Measurements from ENCODE around the gene WTAP.
A peak's percentile ranks its signal among the peaks of the same experiment; 100 is the strongest.
"Not testable (repeated sequence)": the region's sequence is repeated elsewhere in the genome, so short reads cannot be mapped to it uniquely, and the experiment has no call there.

Gene WTAP

DNA sequence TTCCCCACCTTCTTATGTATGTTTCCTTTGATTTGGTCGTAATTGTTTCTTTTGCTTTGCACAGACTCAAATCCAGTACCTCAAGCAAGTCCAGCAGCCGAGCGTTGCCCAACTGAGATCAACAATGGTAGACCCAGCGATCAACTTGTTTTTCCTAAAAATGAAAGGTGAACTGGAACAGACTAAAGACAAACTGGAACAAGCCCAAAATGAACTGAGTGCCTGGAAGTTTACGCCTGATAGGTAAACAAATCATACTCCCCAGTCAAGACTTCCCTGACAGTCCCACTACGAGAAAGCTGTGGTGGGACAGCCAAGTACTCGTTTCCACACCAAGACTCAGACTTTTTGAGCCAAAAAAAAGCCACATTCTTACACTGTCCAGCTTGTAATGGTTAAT is 20.8 kb downstream of the WTAP start:
- H3K36me3 ChIP-seq (ENCODE audit: insufficient read depth, low read length): peaks cover 67% of the 10 kb centered on the region
- H3K4me1 ChIP-seq (ENCODE audit: control insufficient read depth, insufficient read depth, low read length, unreplicated experiment); H2AFZ ChIP-seq (ENCODE audit: low read length, unreplicated experiment); H3K4me3 ChIP-seq (ENCODE audit: low read depth, low read length); H3K27me3 ChIP-seq (ENCODE audit: insufficient read depth, low read length); H3K27ac ChIP-seq (ENCODE audit: low read depth, low read length): not testable (repeated sequence)
- H3K79me2 ChIP-seq (ENCODE audit: control insufficient read depth, insufficient read depth, low read length, unreplicated experiment): peaks cover 34% of the 10 kb centered on the region

DNA sequence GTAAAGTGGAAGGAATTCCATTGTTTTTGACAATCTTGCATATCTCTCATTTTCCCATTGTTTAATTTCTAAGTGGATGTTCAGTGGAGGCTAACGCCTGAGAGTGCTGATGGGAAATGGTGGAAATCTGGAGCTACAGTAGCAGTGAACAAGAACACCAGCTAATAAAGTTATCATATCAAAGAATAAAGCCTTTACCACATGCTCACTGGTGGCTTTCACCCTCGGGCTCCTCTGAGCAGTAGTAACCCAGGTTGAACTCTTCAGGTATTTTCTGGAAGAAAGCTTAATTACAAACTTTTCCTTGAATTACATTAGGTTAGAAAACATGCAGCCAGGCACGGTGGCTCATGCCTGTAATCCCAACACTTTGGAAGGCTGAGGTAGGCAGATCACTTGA is 24.1 kb downstream of the WTAP start:
- Histone ChIP-seq H3K79me2 (ENCODE audit: control insufficient read depth, insufficient read depth, low read length, unreplicated experiment) (peaks cover 14% of the 10 kb centered on the region), H2AFZ (ENCODE audit: low read length, unreplicated experiment) (no peak overlapping the region), H3K36me3 (ENCODE audit: insufficient read depth, low read length) (peaks cover 63% of the 10 kb centered on the region), H3K4me3 (ENCODE audit: low read depth, low read length) (no peak overlapping the region), H3K4me1 (ENCODE audit: control insufficient read depth, insufficient read depth, low read length, unreplicated experiment) (no peaks in the 10 kb centered on the region), H3K27me3 (ENCODE audit: insufficient read depth, low read length) (no peaks in the 10 kb centered on the region), H3K27ac (ENCODE audit: low read depth, low read length) (no peak overlapping the region)

DNA sequence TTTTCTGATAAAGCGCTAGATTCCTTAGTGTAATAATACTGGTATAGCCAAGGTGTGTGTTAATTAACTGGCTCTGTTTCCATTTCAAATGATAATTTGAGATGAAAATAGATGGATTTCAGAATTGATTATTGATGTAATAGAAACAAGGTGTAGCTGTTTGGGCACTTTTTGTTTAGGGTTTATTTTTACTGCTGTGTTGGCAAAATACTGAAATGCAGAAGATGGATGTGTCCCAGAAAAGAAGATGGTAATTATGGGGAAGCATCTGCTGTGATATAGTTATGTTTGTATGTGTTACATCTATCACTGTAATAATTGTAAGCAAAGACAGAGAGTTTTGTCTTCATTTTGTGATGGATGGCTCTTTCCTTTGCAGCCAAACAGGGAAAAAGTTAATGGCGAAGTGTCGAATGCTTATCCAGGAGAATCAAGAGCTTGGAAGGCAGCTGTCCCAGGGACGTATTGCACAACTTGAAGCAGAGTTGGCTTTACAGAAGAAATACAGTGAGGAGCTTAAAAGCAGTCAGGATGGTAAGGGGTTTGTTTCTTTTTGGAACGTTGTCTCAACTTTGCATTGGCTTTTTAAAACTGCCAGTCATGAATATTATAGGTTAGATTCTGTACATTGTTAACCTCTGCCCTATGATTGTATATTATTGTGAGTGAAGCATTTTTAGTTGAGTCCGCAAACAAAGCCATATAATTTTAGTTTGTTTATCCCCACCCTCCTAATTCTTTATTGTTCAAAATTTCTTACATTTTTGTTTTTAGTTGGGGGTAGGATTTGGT is 26.0 kb downstream of the WTAP start:
- H3K4me3 ChIP-seq (ENCODE audit: low read depth, low read length): no peak overlapping the region
- peaks cover 8% of the 10 kb centered on the region for H3K4me1 ChIP-seq (ENCODE audit: control insufficient read depth, insufficient read depth, low read length, unreplicated experiment)
- no peak overlapping the region for H3K27ac ChIP-seq (ENCODE audit: low read depth, low read length)
- H3K27me3 ChIP-seq (ENCODE audit: insufficient read depth, low read length): no peaks in the 10 kb centered on the region
- peaks cover 5% of the 10 kb centered on the region for H3K79me2 ChIP-seq (ENCODE audit: control insufficient read depth, insufficient read depth, low read length, unreplicated experiment)
- H2AFZ ChIP-seq (ENCODE audit: low read length, unreplicated experiment): no peak overlapping the region
- peaks cover 51% of the 10 kb centered on the region for H3K36me3 ChIP-seq (ENCODE audit: insufficient read depth, low read length)

DNA sequence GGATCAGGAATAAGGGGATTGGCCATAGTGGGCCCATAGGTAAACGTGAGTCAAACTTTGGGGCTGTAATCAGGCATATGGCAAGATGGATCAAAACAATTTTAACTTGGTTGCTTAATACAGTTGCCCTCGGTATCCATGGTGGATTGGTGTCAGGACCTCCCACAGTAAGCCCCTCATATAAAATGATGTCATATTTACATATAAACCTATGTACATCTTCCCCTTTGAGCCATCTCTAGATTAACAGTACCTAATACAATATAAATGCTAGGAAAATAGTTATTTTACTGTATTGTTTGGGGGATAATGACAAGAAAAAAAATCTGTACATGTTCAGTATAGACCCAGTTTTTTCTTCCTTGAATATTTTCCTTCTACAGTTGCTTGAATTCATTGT is 27.1 kb downstream of the WTAP start:
- Histone ChIP-seq H3K4me3 (ENCODE audit: low read depth, low read length) (no peak overlapping the region), H3K36me3 (ENCODE audit: insufficient read depth, low read length) (peaks cover 46% of the 10 kb centered on the region), H3K79me2 (ENCODE audit: control insufficient read depth, insufficient read depth, low read length, unreplicated experiment) (peaks cover 5% of the 10 kb centered on the region), H3K4me1 (ENCODE audit: control insufficient read depth, insufficient read depth, low read length, unreplicated experiment) (peaks cover 12% of the 10 kb centered on the region), H3K27ac (ENCODE audit: low read depth, low read length) (no peak overlapping the region), H2AFZ (ENCODE audit: low read length, unreplicated experiment) (no peak overlapping the region), H3K27me3 (ENCODE audit: insufficient read depth, low read length) (no peaks in the 10 kb centered on the region)

DNA sequence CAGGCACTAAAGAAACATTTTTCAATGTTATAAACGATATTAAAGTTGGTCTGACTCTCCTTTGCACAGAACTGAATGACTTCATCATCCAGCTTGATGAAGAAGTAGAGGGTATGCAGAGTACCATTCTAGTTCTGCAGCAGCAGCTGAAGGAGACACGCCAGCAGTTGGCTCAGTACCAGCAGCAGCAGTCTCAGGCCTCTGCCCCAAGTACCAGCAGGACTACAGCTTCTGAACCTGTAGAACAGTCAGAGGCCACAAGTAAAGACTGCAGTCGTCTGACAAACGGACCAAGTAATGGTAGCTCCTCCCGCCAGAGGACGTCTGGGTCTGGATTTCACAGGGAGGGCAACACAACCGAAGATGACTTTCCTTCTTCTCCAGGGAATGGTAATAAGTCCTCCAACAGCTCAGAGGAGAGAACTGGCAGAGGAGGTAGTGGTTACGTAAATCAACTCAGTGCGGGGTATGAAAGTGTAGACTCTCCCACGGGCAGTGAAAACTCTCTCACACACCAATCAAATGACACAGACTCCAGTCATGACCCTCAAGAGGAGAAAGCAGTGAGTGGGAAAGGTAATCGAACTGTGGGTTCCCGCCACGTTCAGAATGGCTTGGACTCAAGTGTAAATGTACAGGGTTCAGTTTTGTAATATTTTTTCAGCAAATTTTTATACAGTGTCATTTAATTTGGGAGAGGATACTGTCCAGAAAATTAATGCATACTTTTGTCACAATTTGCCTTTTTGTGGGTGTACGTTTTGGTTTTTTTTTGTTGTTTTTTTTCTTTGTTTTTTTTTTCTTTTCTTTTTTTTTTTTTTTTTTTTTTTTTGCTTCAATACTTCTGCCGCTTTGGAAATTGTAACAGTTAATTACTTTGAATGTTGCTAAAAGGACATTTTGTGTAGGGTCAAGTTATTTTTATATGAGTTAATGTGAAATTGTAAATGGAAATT is 27.9 kb downstream of the WTAP start:
- Histone ChIP-seq H3K36me3 (ENCODE audit: insufficient read depth, low read length) (peaks cover 45% of the 10 kb centered on the region), H3K79me2 (ENCODE audit: control insufficient read depth, insufficient read depth, low read length, unreplicated experiment) (peaks cover 5% of the 10 kb centered on the region), H3K4me1 (ENCODE audit: control insufficient read depth, insufficient read depth, low read length, unreplicated experiment) (peaks cover 20% of the 10 kb centered on the region), H2AFZ (ENCODE audit: low read length, unreplicated experiment) (no peak overlapping the region), H3K27ac (ENCODE audit: low read depth, low read length) (no peak overlapping the region), H3K4me3 (ENCODE audit: low read depth, low read length) (no peak overlapping the region), H3K27me3 (ENCODE audit: insufficient read depth, low read length) (no peaks in the 10 kb centered on the region)

DNA sequence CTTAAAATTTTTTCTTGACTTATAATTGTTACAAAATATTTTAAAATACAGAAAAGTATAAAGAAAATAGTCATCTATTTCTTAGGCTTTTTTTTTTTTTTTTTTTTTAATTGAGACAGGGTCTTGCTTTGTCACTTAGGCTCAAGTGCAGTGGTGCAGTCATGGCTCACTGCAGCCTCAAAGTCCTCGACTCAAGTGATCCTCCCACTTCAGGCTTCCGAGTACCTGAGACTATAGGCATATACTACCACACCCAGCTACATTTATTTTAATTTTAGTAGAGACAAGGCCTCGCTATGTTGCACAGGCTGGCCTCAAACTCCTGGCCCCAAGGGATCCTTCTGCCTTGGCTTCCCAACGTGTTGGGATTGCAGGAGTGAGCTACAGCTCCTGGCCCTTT is 29.2 kb downstream of the WTAP start:
- no peak overlapping the region for H3K4me3 ChIP-seq (ENCODE audit: low read depth, low read length)
- peaks cover 5% of the 10 kb centered on the region for H3K79me2 ChIP-seq (ENCODE audit: control insufficient read depth, insufficient read depth, low read length, unreplicated experiment)
- H3K36me3 ChIP-seq (ENCODE audit: insufficient read depth, low read length): peaks cover 39% of the 10 kb centered on the region; the same call in 1 of the 2 replicates
- H3K27ac ChIP-seq (ENCODE audit: low read depth, low read length): no peak overlapping the region
- peaks cover 31% of the 10 kb centered on the region for H3K4me1 ChIP-seq (ENCODE audit: control insufficient read depth, insufficient read depth, low read length, unreplicated experiment)
- H2AFZ ChIP-seq (ENCODE audit: low read length, unreplicated experiment): no peak overlapping the region
- no peaks in the 10 kb centered on the region for H3K27me3 ChIP-seq (ENCODE audit: insufficient read depth, low read length)

DNA sequence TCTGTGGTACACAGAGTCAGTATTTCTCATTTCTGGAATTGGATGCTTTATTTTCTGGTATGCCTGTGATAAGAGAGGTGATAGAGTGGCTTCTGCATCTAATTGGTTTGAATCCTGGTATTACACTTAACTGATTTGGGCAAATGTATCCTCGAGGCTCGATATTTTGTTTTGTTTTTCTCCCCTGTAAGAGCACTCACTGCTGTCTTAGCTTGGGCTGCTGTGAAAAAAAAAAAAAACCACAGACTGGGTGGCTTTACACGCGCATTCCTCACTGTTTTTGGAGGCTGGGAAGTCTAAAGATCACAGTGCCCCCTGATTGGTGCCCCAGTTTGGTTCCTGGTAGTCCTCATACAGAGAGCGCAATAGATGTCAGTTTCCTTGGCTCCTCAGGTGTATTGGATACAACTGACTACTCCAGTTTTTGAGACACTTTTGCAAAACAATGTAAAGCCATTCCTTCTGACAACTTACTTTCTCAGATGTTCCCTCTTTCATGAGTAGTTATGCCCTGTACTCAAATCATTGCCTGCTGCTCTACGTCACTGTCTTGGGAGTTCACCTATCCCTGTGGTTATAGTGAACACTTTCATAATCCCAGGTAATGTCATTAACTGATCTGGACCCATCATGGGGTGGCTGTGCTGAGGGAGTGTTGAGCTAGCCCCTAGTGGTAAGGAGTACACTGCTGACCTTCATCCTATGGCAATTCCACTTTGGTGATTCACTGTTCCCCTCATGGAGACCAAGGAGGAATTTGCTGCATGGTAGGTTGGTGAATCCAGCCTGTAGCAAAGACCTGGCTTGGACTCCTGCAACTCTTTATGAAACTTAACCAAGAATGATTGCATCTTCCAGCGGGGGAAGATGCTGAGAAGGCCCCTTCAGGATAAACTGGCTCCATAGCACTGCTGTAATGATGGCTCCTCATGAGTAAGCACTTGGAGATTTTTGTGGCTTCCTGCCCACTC is 31.0 kb downstream of the WTAP start:
- peak overlapping the region; percentile 46 for H3K27ac ChIP-seq (ENCODE audit: low read depth, low read length)
- H3K27me3 ChIP-seq (ENCODE audit: insufficient read depth, low read length): no peaks in the 10 kb centered on the region
- H3K4me1 ChIP-seq (ENCODE audit: control insufficient read depth, insufficient read depth, low read length, unreplicated experiment): peaks cover 36% of the 10 kb centered on the region
- H2AFZ ChIP-seq (ENCODE audit: low read length, unreplicated experiment): no peak overlapping the region
- peaks cover 5% of the 10 kb centered on the region for H3K79me2 ChIP-seq (ENCODE audit: control insufficient read depth, insufficient read depth, low read length, unreplicated experiment)
- no peak overlapping the region for H3K4me3 ChIP-seq (ENCODE audit: low read depth, low read length)
- H3K36me3 ChIP-seq (ENCODE audit: insufficient read depth, low read length): peaks cover 28% of the 10 kb centered on the region; the same call in 1 of the 2 replicates

DNA sequence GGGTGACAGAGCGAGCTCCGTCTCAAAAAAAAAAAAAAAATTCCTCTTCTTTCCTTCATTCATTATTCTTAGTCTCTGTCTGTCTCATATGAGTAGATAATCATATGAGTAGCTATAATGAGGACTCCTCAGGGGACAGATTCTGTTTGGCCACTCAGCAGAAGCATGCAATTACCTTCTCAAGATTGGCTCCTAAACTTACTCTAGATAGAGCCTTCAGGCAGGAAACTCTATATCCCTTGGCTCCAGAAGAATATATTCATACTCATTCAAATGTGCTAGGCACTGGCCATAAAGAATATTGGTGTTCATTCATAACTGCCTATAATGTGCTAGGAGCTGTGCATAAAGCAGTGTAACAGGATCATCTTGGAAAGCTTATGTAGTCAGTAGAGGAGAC is 32.3 kb downstream of the WTAP start:
- peak overlapping the region; percentile 77 for H3K27ac ChIP-seq (ENCODE audit: low read depth, low read length)
- H3K36me3 ChIP-seq (ENCODE audit: insufficient read depth, low read length): peaks cover 16% of the 10 kb centered on the region; the same call in 1 of the 2 replicates
- no peak overlapping the region for H2AFZ ChIP-seq (ENCODE audit: low read length, unreplicated experiment)
- H3K4me3 ChIP-seq (ENCODE audit: low read depth, low read length): no peak overlapping the region
- peaks cover 3% of the 10 kb centered on the region for H3K79me2 ChIP-seq (ENCODE audit: control insufficient read depth, insufficient read depth, low read length, unreplicated experiment)
- peaks cover 36% of the 10 kb centered on the region for H3K4me1 ChIP-seq (ENCODE audit: control insufficient read depth, insufficient read depth, low read length, unreplicated experiment)
- no peaks in the 10 kb centered on the region for H3K27me3 ChIP-seq (ENCODE audit: insufficient read depth, low read length)

DNA sequence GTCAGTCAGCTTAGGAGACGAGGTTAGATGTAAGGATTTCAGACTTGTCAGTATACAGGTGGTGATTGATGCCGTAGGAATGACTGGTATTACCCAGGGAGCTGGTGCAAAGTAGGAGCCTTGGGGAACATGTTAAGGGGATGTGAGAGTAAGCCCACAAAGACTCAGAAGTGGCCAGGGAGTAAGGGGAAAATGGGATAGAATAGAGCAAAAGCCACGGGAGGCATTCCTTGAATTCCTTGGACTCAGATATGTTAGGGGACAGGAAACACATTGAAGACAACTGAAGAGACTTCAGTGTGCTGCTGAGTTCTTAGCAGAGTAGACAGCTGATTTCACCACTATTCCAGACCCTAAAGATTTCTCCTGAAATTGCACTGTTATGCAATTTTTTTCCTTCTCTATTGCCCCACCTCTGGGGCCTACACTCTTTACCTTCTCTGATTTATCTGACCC is 33.3 kb downstream of the WTAP start:
- Histone ChIP-seq H2AFZ (ENCODE audit: low read length, unreplicated experiment) (no peak overlapping the region), H3K27me3 (ENCODE audit: insufficient read depth, low read length) (no peaks in the 10 kb centered on the region), H3K4me1 (ENCODE audit: control insufficient read depth, insufficient read depth, low read length, unreplicated experiment) (peaks cover 36% of the 10 kb centered on the region), H3K79me2 (ENCODE audit: control insufficient read depth, insufficient read depth, low read length, unreplicated experiment) (no peaks in the 10 kb centered on the region), H3K4me3 (ENCODE audit: low read depth, low read length) (peak overlapping the region; percentile 80), H3K27ac (ENCODE audit: low read depth, low read length) (peak overlapping the region; percentile 77), H3K36me3 (ENCODE audit: insufficient read depth, low read length) (peaks cover 11% of the 10 kb centered on the region; the same call in 1 of the 2 replicates)
